Body of pancreas (tissue), 4 donors: ENCODE measurements around the gene NCOA6. TPM values are rescaled to one million over a fixed set of nuclear protein-coding genes. Genes with fewer than 3 reads are reported as not detected.

ENCODE experiments used
- ATAC-seq: fragments of 150-250 bp; one replicate; pipeline ENCODE4 v1.9.1; 2016
- DNase-seq, 4 donors: peaks; one replicate each; pipeline ENCODE4 v3.0.0-alpha.2; 2019
- H3K27ac ChIP-seq, 4 donors: fragments of 200-600 bp; sonication (generic); 1 replicate in 3 of 4; 2 replicates in 1 of 4; pipeline versions ENCODE4 v1.5.1 to v1.6.1; 2016 to 2019; ENCODE audit warnings: mild to moderate bottlenecking in 1 of 4, mixed read lengths in 1 of 4, moderate library complexity in 1 of 4
- H3K27me3 ChIP-seq, 2 donors: fragments of 200-600 bp; sonication (generic); one replicate each; pipeline ENCODE4 v1.6.0; 2016; ENCODE audit warnings: mild to moderate bottlenecking in 1 of 2
- H3K36me3 ChIP-seq, 2 donors: fragments of 200-600 bp; sonication (generic); replicated peaks in 1 of 2; 2 replicates each; pipeline ENCODE4 v1.5.1; 2016; ENCODE audit warnings: low read depth in 2 of 2; ENCODE audit not compliant: insufficient read depth in 1 of 2
- H3K4me1 ChIP-seq: fragments of 200-600 bp; sonication (generic); one replicate; pipeline ENCODE4 v1.6.0; 2016
- H3K4me3 ChIP-seq, 2 donors: fragments of 200-600 bp; sonication (generic); 1 replicate in 1 of 2; 2 replicates in 1 of 2; pipeline ENCODE4 v1.5.1; 2016 to 2019
- H3K9me3 ChIP-seq, 3 donors: fragments of 200-600 bp; sonication (generic); 1 replicate in 2 of 3; 2 replicates in 1 of 3; pipeline ENCODE4 v1.5.1; 2016
- POLR2A ChIP-seq, 3 donors: fragments of 450-650 bp; IDR thresholded peaks; one replicate each; pipeline ENCODE4 v1.6.1; 2016; ENCODE audit warnings: antibody characterized with exemption in 3 of 3, mild to moderate bottlenecking in 2 of 3
- WGBS, 2 donors: methylation state at CpG; one replicate each; pipeline ENCODE4 v1.1.5; 2017; 5-methylcytosine and 5-hydroxymethylcytosine counted together
- intact Hi-C: fragments of 100-400 bp; cut with DNase I; formaldehyde crosslinking; loops from one replicate; pipeline ENCODE4 v1.15.1; 2023
- total RNA-seq, 2 donors: library from RNA; depleted of rRNA; stranded (reverse); fragments of >200 nt; gene quantifications; one replicate each; pipeline ENCODE4 v1.1.0, GENCODE V29; 2016
- TF ChIP-seq, protein P1 (sequence below), 7 experiments: fragments of 450-650 bp in 4 of 7; fragments of 200-600 bp in 3 of 7; sonication (generic) in 3 of 7; IDR thresholded peaks; one replicate each; pipeline ENCODE4 v1.5.1; 2016 to 2019; ENCODE audit warnings: antibody characterized with exemption in 7 of 7

NCOA6 gene
- total RNA-seq, 2 donors from 2014 or later: 13.5 to 54.1 TPM

GRCh38 chr20:34683667-34684066, 141.8 kb downstream of the NCOA6 start:
- TF ChIP-seq, protein P1, sequence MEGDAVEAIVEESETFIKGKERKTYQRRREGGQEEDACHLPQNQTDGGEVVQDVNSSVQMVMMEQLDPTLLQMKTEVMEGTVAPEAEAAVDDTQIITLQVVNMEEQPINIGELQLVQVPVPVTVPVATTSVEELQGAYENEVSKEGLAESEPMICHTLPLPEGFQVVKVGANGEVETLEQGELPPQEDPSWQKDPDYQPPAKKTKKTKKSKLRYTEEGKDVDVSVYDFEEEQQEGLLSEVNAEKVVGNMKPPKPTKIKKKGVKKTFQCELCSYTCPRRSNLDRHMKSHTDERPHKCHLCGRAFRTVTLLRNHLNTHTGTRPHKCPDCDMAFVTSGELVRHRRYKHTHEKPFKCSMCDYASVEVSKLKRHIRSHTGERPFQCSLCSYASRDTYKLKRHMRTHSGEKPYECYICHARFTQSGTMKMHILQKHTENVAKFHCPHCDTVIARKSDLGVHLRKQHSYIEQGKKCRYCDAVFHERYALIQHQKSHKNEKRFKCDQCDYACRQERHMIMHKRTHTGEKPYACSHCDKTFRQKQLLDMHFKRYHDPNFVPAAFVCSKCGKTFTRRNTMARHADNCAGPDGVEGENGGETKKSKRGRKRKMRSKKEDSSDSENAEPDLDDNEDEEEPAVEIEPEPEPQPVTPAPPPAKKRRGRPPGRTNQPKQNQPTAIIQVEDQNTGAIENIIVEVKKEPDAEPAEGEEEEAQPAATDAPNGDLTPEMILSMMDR (IDR thresholded peaks at IDR 0.05): no peak
- TF ChIP-seq POLR2A (IDR thresholded peaks at IDR 0.05): no peak
- no peak overlapping the region for H3K27ac ChIP-seq
- no peaks in the 10 kb centered on the region for H3K9me3 ChIP-seq
- no peaks in the 10 kb centered on the region for H3K4me1 ChIP-seq
- no peaks in the 10 kb centered on the region for H3K36me3 ChIP-seq
- no peak for DNase-seq
- H3K27me3 ChIP-seq: no peaks in the 10 kb centered on the region
- intact Hi-C loops: no loop called here
- ATAC-seq: no peak
- no peak overlapping the region for H3K4me3 ChIP-seq
- WGBS, 2 donors: 76 to 93% methylated on average over 3 of the region's 3 CpGs

DNA sequence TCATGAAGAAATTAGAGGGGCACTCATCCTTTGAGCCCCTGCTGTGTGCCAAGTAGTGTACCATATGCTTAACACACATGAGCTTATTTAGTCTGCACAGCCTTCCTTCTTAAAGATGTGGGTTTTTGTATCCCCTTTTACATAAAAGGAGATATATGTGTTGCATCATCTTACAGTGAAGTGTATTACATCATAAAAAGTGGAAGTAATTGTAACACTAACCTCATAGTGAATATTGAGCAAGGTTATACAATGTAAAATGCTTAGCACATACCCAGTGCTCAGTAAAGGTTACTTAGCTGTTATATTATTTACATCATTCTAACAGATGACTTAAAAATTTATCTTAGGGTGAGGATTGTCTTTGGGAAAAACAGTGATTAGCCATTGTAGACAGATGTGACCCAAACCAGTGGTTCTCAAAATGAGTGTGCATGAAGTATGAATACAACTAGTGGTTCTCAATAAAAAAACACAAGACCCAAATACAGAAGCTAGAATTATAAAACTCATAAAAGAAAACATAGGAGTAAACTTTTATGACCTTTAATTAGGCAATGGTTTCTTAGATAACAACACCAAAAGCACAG, 144.8 kb downstream of the NCOA6 start:
- no peak for DNase-seq
- H3K36me3 ChIP-seq: no peaks in the 10 kb centered on the region
- H3K4me1 ChIP-seq: peaks cover 13% of the 10 kb centered on the region
- no peaks in the 10 kb centered on the region for H3K9me3 ChIP-seq
- intact Hi-C loops: no loop called here
- no peak for ATAC-seq
- H3K4me3 ChIP-seq: no peak overlapping the region
- H3K27ac ChIP-seq: no peak overlapping the region
- TF ChIP-seq, protein P1 (IDR thresholded peaks at IDR 0.05): no peak
- no peak for TF ChIP-seq POLR2A (IDR thresholded peaks at IDR 0.05)
- no peaks in the 10 kb centered on the region for H3K27me3 ChIP-seq

GRCh38 chr20:34676642-34677373, 148.6 kb downstream of the NCOA6 start, which contains the start of gene PIGU:
Gene PIGU, minus strand, starts transcription at chr20:34677092. Its CDS starts 7 bp downstream, at chr20:34677085.
- ATAC-seq: peak; percentile 99
- Histone ChIP-seq H3K9me3 (no peaks in the 10 kb centered on the region), H3K36me3 (no peaks in the 10 kb centered on the region), H3K27ac (peak within 1 kb of the TSS; percentile 33 to 86 (median 72)), H3K4me1 (peaks cover 15% of the 10 kb centered on the region), H3K27me3 (no peaks in the 10 kb centered on the region), H3K4me3 (peak within 1 kb of the TSS; percentile 62 to 99)
- 0 to 1% methylated on average over 11 to 64 of the region's 64 CpGs for WGBS, 2 donors
- intact Hi-C loops: no loop called here
- peak; percentile 94 to 97 (median 96) for DNase-seq
- peak; percentile 24 to 86 (median 82) for TF ChIP-seq POLR2A (IDR thresholded peaks at IDR 0.05)
- TF ChIP-seq, protein P1 (IDR thresholded peaks at IDR 0.05): peak in 3 of 7 experiments; percentile 12 to 53 (median 49)

- Histone ChIP-seq H3K36me3 (no peaks in the 10 kb centered on the region), H3K9me3 (no peaks in the 10 kb centered on the region), H3K4me3 (peak overlapping the region; percentile 62 to 99), H3K27me3 (no peaks in the 10 kb centered on the region), H3K4me1 (peaks cover 15% of the 10 kb centered on the region), H3K27ac (peak overlapping the region; percentile 33 to 86 (median 72))
- TF ChIP-seq, protein P1 (IDR thresholded peaks at IDR 0.05): no peak
- TF ChIP-seq POLR2A (IDR thresholded peaks at IDR 0.05): no peak
- 0 to 2% methylated on average over 14 of the region's 14 CpGs for WGBS, 2 donors
- DNase-seq (no peak), ATAC-seq (no peak)
- intact Hi-C loops: no loop called here
These were observed 149.3 kb downstream of the NCOA6 start for GRCh38 chr20:34675993-34676641.
